IMR-90 (cell line): ENCODE data around the gene KBTBD7. TPM values are rescaled to one million over a fixed set of nuclear protein-coding genes. Genes with fewer than 3 reads are reported as not detected.
"Not testable (repeated sequence)": the region's sequence is repeated elsewhere in the genome, so short reads cannot be mapped to it uniquely, and the experiment has no call there.

ENCODE experiments used
- ATAC-seq: fragments of 200-7000 bp; cut with Tn5 transposase; 2 replicates; pipeline ENCODE4 v1.9.1; 2020; ENCODE audit warnings: low read depth, mild to moderate bottlenecking, moderate library complexity
- BruUV-seq: library from RNA; stranded (reverse); fragments of 400-500 nt; replicated peaks from 2 replicates; lab custom pipeline; 2021; lab: Mats Ljungman, UMichigan
- CTCF ChIA-PET: fragments of 300-600 bp; formaldehyde crosslinking; extraction: SDS; loops from one replicate; lab custom pipeline; 2021; ENCODE audit warnings: antibody characterized with exemption; lab: Yijun Ruan, JAX
- POLR2A ChIA-PET: fragments of 300-600 bp; sonication (Branson Sonifier 250); formaldehyde crosslinking; loops from one replicate; lab custom pipeline; 2022; ENCODE audit warnings: antibody characterized with exemption; ENCODE audit not compliant: unreplicated experiment; lab: Charles Lee
- DNase-seq: peaks from one replicate; pipeline ENCODE4 v3.0.0; 2013
- H2AFZ ChIP-seq: replicated peaks from 2 replicates; pipeline ENCODE3; 2013; ENCODE audit warnings: low read length, mild to moderate bottlenecking; ENCODE audit not compliant: poor library complexity
- H2AK5ac ChIP-seq: 2 replicates; pipeline ENCODE4 v1.6.1; 2013; ENCODE audit warnings: low read depth, low read length, inconsistent platforms
- H2AK9ac ChIP-seq: replicated peaks from 2 replicates; pipeline ENCODE3; 2013; ENCODE audit warnings: mild to moderate bottlenecking, low read depth, low read length, moderate library complexity; ENCODE audit not compliant: poor library complexity
- H2BK120ac ChIP-seq: 2 replicates; pipeline ENCODE4 v1.6.1; 2013; ENCODE audit warnings: low read depth, low read length, inconsistent platforms
- H2BK15ac ChIP-seq: 3 replicates; pipeline ENCODE4 v1.6.1; 2013; ENCODE audit warnings: low read depth, low read length, inconsistent platforms
- H2BK20ac ChIP-seq: 2 replicates; pipeline ENCODE4 v1.6.1; 2013; ENCODE audit warnings: low read depth, mild to moderate bottlenecking, inconsistent platforms, low read length, moderate library complexity
- H2BK5ac ChIP-seq: 2 replicates; pipeline ENCODE4 v1.6.1; 2013; ENCODE audit warnings: mild to moderate bottlenecking, low read depth, low read length, inconsistent platforms; ENCODE audit not compliant: poor library complexity, severe bottlenecking
- H3K14ac ChIP-seq: replicated peaks from 2 replicates; pipeline ENCODE4 v1.6.1; 2013; ENCODE audit warnings: low read depth, low read length, inconsistent platforms
- H3K18ac ChIP-seq: 2 replicates; pipeline ENCODE4 v1.6.1; 2013; ENCODE audit warnings: low read depth, low read length, control low read depth
- H3K23ac ChIP-seq: 2 replicates; pipeline ENCODE4 v1.6.1; 2013; ENCODE audit warnings: low read depth, low read length, inconsistent platforms
- H3K27ac ChIP-seq: 2 replicates; pipeline ENCODE4 v1.5.1; 2013; ENCODE audit warnings: mild to moderate bottlenecking, control low read depth, low read length; ENCODE audit not compliant: insufficient read depth
- H3K27me3 ChIP-seq: 2 replicates; pipeline ENCODE4 v1.6.1; 2013; ENCODE audit warnings: low read length; ENCODE audit not compliant: control insufficient read depth, insufficient read depth
- H3K36me3 ChIP-seq: 2 replicates; pipeline ENCODE4 v1.6.1; 2013; ENCODE audit warnings: low read length, mixed read lengths; ENCODE audit not compliant: control insufficient read depth, insufficient read depth
- H3K4ac ChIP-seq: 2 replicates; pipeline ENCODE4 v1.6.1; 2013; ENCODE audit warnings: low read depth, low read length, inconsistent platforms
- H3K4me1 ChIP-seq: 2 replicates; pipeline ENCODE4 v1.6.1; 2013; ENCODE audit warnings: low read length, mixed read lengths; ENCODE audit not compliant: control insufficient read depth, insufficient read depth
- H3K4me2 ChIP-seq: 2 replicates; pipeline ENCODE4 v1.6.1; 2013; ENCODE audit warnings: low read depth, mild to moderate bottlenecking, control low read depth, low read length, moderate library complexity
- H3K4me3 ChIP-seq: 2 replicates; pipeline ENCODE4 v1.5.1; 2013; ENCODE audit warnings: low read depth, mild to moderate bottlenecking, control low read depth, low read length, moderate library complexity; ENCODE audit not compliant: insufficient read depth
- H3K56ac ChIP-seq: 2 replicates; pipeline ENCODE4 v1.6.1; 2013; ENCODE audit warnings: low read length, inconsistent platforms; ENCODE audit not compliant: insufficient read depth; ENCODE audit errors: extremely low read depth
- H3K79me1 ChIP-seq, 2 experiments: 2 replicates each; pipeline ENCODE4 v1.6.1; 2013; ENCODE audit warnings: low read length in 2 of 2, inconsistent platforms in 1 of 2, low read depth in 1 of 2
- H3K9ac ChIP-seq: 2 replicates; pipeline ENCODE4 v1.6.1; 2013; ENCODE audit warnings: low read depth, low read length, control low read depth
- H3K9me1 ChIP-seq: 2 replicates; pipeline ENCODE4 v1.6.1; 2013; ENCODE audit warnings: low read length, inconsistent platforms; ENCODE audit not compliant: insufficient read depth
- H3K9me3 ChIP-seq: 2 replicates; pipeline ENCODE4 v1.6.1; 2013; ENCODE audit warnings: low read length; ENCODE audit not compliant: control insufficient read depth, insufficient read depth
- H4K20me1 ChIP-seq: 2 replicates; pipeline ENCODE4 v1.6.1; 2013; ENCODE audit warnings: low read length, inconsistent platforms; ENCODE audit not compliant: insufficient read depth
- H4K5ac ChIP-seq: 2 replicates; pipeline ENCODE4 v1.6.1; 2013; ENCODE audit warnings: mild to moderate bottlenecking, low read depth, low read length, control low read depth
- H4K8ac ChIP-seq, 2 experiments: 2 replicates each; pipeline ENCODE4 v1.6.1; 2013; ENCODE audit warnings: low read depth in 2 of 2, low read length in 2 of 2, control low read depth in 1 of 2, inconsistent platforms in 1 of 2
- H4K91ac ChIP-seq: 2 replicates; pipeline ENCODE4 v1.6.1; 2013; ENCODE audit warnings: low read depth, low read length, inconsistent platforms; ENCODE audit not compliant: insufficient read depth
- WGBS, 2 experiments: methylation state at CpG; one replicate each; pipeline versions ENCODE4 v1.1.5 to v1.1.7; 2013; ENCODE audit warnings: missing lambda C conversion rate in 2 of 2; ENCODE audit not compliant: insufficient read length in 1 of 2; ENCODE audit errors: extremely low coverage in 2 of 2; 5-methylcytosine and 5-hydroxymethylcytosine counted together
- dilution Hi-C: fragments of 300-500 bp; cut with HindIII; formaldehyde crosslinking; loops from one replicate; pipeline ENCODE4 v1.14.3; 2018; ENCODE audit warnings: low sequenced_read_pairs; ENCODE audit not compliant: unreplicated experiment
- in situ Hi-C: fragments of 300-500 bp; cut with MboI; formaldehyde crosslinking; loops from 3 replicates; pipeline ENCODE4 v1.14.3; 2019; ENCODE audit warnings: low sequenced_read_pairs, inconsistent platforms, mixed read lengths
- intact Hi-C: fragments of 100-400 bp; cut with micrococcal nuclease; formaldehyde crosslinking; loops from 2 replicates; pipeline ENCODE4 v1.10.0; 2022
- polyA plus RNA-seq, 3 experiments: library from polyadenylated mRNA; depleted of rRNA; stranded (reverse); fragments of >200 nt; gene quantifications; 2 replicates each; pipeline ENCODE4 v1.2.3, GENCODE V29; 2012; ENCODE audit warnings: low replicate concordance in 1 of 3
- total RNA-seq: library from RNA; depleted of rRNA; stranded (reverse); fragments of >200 nt; gene quantifications from 2 replicates; pipeline ENCODE4 v1.2.3, GENCODE V29; 2012

The KBTBD7 gene
- total and polyA plus RNA-seq, 2 of the 4 experiments (the other 2 are of a cell fraction), result 2.1 to 7.9 TPM

DNA sequence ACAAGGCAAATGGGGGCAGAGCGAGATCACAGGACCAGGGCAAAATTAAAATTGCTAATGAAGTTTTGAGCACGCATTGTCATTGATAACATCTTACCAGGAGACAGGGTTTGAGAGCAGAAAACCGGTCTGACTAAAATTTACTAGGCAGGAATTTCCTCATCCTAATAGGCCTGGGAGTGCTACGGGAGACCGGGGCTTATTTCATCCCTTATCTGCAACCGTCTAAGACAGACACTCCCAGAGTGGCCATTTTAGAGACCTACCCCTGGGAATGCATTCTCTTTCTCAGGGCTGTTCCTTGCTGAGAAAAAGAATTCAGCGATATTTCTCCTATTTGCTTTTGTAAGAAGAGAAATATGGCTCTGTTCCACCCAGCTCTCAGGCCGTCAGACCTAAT lies 18.8 kb downstream of the KBTBD7 start:
- H3K27ac ChIP-seq, ATAC-seq, H3K4me1 ChIP-seq, H4K8ac ChIP-seq, H3K4me2 ChIP-seq, intact Hi-C loops, in situ Hi-C loops, dilution Hi-C loops, H3K9me3 ChIP-seq, CTCF ChIA-PET, H3K14ac ChIP-seq, H3K36me3 ChIP-seq, H3K18ac ChIP-seq, H3K56ac ChIP-seq, H3K79me1 ChIP-seq, H3K23ac ChIP-seq, H2AK9ac ChIP-seq, H2AK5ac ChIP-seq, H2BK120ac ChIP-seq, BruUV-seq, H3K4me3 ChIP-seq, DNase-seq, H4K91ac ChIP-seq, H2BK20ac ChIP-seq, H2BK5ac ChIP-seq, H4K20me1 ChIP-seq, POLR2A ChIA-PET, H3K9me1 ChIP-seq, H4K5ac ChIP-seq, H3K4ac ChIP-seq, H2AFZ ChIP-seq, H2BK15ac ChIP-seq, H3K9ac ChIP-seq, H3K27me3 ChIP-seq: not testable (repeated sequence)
- no CpG with 5 or more reads among the region's 8 CpGs for WGBS, 2 experiments
